22Rv1 (cell line): ENCODE results near the gene RIN2.

Experiments
- H3K27ac ChIP-seq: fragments of 450-650 bp; 2 replicates; pipeline ENCODE4 v1.5.1; 2017
- ZFX ChIP-seq: fragments of 450-650 bp; IDR thresholded peaks from 2 replicates; pipeline ENCODE4 v1.6.1; 2017; ENCODE audit warnings: antibody characterized with exemption, borderline replicate concordance
- TF ChIP-seq, protein P1 (sequence below): fragments of 450-650 bp; IDR thresholded peaks from 2 replicates; pipeline ENCODE4 v1.5.1; 2017; ENCODE audit warnings: mild to moderate bottlenecking

Gene RIN2

DNA sequence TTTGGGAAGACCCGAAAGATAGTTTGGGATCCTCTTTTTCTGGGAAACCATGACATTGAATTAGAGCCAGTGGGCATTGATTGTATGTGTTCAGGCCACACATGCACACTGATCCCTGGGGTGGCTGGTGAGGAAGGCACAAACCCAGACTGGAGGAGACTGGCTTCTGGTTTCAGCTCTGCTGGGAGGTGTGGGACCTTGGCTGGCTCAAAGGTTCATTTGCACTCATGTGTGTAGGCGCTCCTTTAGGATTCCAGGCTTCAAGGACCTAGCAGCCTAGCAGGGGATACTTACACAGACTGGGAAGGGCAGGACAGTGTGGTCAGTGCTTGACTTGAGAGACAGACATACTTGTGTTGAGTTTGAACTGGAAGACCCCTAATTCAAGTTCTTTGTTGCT is 7.2 kb downstream of the RIN2 start:
- no peak overlapping the region for H3K27ac ChIP-seq
- TF ChIP-seq, protein P1, sequence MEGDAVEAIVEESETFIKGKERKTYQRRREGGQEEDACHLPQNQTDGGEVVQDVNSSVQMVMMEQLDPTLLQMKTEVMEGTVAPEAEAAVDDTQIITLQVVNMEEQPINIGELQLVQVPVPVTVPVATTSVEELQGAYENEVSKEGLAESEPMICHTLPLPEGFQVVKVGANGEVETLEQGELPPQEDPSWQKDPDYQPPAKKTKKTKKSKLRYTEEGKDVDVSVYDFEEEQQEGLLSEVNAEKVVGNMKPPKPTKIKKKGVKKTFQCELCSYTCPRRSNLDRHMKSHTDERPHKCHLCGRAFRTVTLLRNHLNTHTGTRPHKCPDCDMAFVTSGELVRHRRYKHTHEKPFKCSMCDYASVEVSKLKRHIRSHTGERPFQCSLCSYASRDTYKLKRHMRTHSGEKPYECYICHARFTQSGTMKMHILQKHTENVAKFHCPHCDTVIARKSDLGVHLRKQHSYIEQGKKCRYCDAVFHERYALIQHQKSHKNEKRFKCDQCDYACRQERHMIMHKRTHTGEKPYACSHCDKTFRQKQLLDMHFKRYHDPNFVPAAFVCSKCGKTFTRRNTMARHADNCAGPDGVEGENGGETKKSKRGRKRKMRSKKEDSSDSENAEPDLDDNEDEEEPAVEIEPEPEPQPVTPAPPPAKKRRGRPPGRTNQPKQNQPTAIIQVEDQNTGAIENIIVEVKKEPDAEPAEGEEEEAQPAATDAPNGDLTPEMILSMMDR = no peak
- TF ChIP-seq ZFX = no peak

DNA sequence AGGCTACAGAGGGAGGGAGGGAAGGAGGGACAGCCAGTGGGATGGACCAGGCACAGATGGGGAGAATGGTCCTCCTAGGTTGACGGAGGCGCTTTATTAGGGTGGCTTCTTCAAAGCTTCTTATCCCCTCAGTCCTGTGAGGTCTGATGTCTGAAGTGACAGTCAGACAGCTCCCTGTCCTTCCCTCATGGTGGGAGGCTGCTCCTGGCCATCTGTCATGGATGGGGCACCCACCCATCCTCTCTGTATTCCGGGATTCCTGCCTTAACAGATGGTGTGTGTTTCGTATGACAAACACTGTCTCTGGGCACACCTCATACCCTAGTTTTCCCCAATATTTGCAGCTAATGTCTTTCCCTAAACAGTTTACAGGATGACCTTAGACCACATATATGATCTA is 7.9 kb downstream of the RIN2 start:
- H3K27ac ChIP-seq = no peak overlapping the region
- TF ChIP-seq ZFX = no peak
- TF ChIP-seq, protein P1 = no peak

DNA sequence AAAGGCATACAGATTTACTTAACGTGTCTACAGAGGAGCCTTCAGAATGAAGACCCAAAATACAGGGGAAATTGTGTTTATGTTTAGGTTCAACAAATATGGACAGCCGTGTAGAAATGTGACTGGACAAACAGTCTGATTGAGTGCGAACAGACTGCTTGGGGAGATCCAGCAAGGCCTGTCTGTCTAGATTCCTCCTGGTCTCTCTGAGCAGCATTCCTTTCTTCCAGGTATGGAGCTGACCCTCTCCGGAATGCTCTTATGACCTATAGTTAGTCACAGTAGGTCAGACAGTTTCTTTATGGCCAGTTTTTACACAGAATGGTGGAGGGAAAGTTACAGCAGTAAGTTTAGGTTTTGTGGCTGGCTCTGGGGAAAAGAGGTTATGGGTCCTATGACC is 9.0 kb downstream of the RIN2 start:
- no peak overlapping the region for H3K27ac ChIP-seq
- TF ChIP-seq, protein P1 = no peak
- no peak for TF ChIP-seq ZFX

DNA sequence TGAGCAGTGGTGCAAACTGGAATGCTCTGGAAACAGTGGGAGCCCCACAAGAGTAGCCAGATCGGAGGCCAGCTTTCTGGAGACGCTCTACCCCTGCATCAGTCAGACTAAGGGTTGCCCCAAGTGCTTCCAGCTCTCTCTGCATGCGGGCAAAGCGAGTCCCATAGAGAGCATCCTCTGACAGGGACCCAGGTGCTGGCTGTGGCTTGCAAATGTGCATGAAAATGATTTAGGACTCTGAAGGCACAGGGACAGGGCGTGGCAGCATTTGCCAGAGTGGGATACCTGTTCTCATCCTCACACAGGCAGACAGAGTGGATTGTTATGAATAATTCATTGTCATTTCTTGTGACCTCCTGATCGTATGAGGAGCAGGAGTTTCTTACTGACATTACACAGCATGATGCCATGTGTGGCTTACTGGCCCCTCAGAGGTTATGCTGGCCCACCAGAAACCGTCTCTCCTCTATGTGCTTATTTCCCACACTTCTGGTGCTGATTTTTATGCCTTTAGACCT is 10.3 kb downstream of the RIN2 start:
- no peak overlapping the region for H3K27ac ChIP-seq
- no peak for TF ChIP-seq ZFX

DNA sequence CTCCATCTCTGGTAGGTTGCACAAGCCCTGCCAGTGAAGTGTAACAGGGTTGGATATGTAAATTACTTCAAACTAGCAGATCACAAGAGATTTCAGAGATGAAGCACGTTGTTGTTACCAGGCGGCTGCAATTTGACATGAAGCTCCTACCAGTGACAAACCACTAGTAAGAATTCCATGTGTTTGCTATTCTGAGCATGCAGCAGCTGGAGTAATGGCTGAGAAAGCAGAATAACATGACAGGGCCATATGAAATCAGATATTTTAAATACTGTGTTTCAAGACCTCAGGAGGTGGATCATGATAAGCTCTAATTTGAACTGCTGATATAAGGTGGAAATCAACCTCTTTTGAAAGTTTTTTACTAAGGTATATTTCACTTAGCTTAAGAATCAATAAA is 11.4 kb downstream of the RIN2 start:
- no peak overlapping the region for H3K27ac ChIP-seq

DNA sequence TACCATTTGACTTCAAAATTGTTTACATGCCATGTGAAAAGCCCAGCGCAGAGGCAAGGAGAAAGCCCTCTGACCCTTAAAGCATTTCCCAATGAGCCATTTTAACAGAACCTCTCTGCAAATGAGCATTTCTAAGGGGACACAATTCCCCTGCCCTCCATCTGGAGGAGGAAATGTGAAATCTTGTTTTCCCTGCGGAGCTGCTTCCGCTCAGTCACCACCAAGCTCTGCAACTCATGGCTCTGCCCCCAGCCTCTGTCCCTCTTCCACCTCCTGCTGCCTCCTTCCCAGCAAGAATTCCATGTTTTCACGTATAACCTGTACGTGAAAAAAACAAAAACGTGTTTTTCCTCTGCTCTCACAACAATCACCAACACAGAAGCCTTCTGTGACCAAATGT is 12.3 kb downstream of the RIN2 start:
- H3K27ac ChIP-seq = no peak overlapping the region
- no peak for TF ChIP-seq ZFX
- TF ChIP-seq, protein P1 = no peak

More for the DNA sequence above, 11.4 kb downstream of the RIN2 start:
- TF ChIP-seq, protein P1 = no peak
- TF ChIP-seq ZFX = no peak

DNA sequence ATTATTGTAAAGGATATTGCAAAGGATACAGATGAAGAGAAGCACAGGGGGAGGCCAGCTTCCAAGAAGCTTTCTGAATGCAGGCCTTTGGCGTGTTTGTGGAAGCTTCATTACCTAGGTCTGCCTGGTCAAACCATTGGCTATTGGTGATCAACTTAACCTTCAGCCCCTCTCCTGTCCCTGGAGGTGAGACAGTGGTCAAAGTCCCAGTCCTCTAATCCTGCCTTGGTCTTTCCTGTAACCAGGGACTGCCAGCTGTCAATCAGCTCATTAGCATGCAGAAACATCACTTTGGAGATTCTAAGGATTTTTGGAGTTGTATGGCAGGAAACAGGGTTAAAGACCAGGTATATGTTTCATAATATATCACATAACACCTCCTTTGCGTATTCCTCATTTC is 13.0 kb downstream of the RIN2 start:
- H3K27ac ChIP-seq = no peak overlapping the region
- no peak for TF ChIP-seq ZFX
- TF ChIP-seq, protein P1 = no peak

DNA sequence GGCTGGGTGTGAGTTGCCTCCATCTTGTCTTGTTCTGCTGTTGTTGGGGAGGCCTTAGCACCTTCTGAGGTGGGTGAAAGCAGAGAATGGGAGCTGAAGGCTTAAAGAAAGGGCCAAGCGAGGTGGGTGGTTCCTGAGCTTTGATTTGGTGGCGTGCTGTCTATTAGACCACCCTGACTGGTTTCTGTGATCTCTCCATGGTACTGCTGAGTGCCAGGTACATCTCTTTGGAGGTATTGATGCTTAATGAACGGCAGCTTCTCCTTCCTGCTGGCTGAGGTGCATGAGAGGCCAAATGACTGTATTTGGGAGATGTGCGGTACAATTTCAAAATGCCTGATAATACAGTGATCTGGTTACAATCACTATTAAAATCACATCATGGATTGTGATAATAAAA is 15.4 kb downstream of the RIN2 start:
- no peak overlapping the region for H3K27ac ChIP-seq
- TF ChIP-seq, protein P1 = no peak
- no peak for TF ChIP-seq ZFX
